GM21717 (cell line): ENCODE data around the gene P3H4.
"Not testable (repeated sequence)": the region's sequence is repeated elsewhere in the genome, so short reads cannot be mapped to it uniquely, and the experiment has no call there.

Experiments
- ATAC-seq: cut with Tn5 transposase; IDR thresholded peaks from one replicate; pipeline ENCODE4 v1.9.1; 2021; ENCODE audit warnings: mild to moderate bottlenecking, moderate library complexity; ENCODE audit not compliant: unreplicated experiment

Gene P3H4, protein sequence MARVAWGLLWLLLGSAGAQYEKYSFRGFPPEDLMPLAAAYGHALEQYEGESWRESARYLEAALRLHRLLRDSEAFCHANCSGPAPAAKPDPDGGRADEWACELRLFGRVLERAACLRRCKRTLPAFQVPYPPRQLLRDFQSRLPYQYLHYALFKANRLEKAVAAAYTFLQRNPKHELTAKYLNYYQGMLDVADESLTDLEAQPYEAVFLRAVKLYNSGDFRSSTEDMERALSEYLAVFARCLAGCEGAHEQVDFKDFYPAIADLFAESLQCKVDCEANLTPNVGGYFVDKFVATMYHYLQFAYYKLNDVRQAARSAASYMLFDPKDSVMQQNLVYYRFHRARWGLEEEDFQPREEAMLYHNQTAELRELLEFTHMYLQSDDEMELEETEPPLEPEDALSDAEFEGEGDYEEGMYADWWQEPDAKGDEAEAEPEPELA

DNA sequence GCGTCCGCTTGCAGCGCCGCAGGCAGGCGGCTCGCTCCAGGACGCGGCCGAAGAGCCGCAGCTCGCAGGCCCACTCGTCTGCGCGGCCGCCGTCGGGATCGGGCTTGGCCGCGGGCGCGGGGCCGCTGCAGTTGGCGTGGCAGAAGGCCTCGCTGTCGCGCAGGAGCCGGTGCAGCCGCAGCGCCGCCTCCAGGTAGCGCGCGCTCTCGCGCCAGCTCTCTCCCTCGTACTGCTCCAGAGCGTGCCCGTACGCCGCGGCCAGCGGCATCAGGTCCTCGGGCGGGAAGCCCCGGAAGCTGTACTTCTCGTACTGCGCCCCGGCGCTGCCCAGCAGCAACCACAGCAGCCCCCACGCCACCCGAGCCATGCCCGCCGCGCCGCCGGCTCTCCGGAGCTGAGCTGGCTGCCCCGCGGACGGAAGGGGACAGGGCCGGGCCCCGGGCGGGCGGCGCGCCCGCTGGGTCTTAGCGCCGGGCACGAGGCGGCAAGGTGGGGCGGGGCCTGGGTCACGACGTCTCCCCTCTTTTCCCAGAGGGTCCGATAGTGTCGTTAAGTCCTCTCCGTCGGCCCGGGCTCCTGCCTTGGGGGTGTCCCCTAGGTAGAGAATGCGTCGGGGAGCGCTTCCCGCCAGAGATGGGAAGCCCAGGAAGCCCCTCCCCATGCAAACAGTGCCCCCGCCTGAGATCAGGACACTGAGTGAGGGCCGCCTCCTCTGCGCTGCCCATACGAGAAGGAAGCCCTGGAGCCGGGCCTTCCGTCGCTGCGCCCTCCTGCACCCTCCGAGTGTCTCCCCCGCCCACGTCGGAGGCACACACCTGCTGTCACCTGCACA, at the start of gene P3H4:
TSS of gene P3H4 (minus strand) at position 401 of the 832 bp plus-strand sequence. CDS start at position 367, 34 bp downstream.
- no peak for ATAC-seq

- ATAC-seq: no peak
These were observed 48.6 kb upstream of the P3H4 start for GRCh38 chr17:41860254-41860931.

- ATAC-seq: not testable (repeated sequence)
These were observed 39.6 kb upstream of the P3H4 start for GRCh38 chr17:41851382-41851781.

- ATAC-seq: no peak
These were observed 37.7 kb upstream of the P3H4 start for GRCh38 chr17:41849251-41849990.

DNA sequence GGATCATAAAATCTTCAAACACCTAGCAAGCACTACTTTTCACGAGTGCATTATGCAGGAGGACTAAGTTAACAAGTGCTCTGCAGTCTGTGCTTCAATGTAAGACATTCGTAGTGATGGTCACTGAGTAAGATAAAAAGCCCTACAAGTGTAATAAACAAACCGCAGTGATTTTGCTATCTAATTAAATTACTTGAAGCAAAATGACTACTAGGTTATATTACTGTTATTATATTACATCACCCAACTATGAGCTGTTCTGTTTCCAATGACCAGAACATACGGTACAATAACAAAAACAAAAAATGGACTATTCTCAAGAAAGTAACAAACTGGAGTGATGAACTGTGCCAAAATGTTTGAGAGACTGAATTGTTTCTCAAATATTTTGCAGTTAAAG, 37.0 kb upstream of the P3H4 start:
- no peak for ATAC-seq

DNA sequence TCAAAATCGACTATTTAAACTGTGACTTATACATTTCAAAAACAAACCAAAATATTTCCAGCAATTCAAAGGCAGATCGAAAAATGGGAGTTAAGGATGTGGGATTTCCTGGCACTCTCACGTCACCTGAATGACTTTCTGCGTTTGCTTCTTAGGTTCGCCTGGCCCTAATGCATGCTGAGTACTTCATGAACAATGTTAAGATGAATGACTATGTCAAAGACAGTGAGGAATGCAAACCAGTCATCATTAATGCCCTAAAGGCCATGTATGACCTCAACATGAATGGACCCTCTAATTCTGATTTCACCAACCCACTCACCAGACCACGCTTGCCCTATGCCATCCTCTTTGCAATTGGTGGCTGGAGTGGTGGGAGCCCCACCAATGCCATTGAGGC, 33.2 kb upstream of the P3H4 start:
- no peak for ATAC-seq

DNA sequence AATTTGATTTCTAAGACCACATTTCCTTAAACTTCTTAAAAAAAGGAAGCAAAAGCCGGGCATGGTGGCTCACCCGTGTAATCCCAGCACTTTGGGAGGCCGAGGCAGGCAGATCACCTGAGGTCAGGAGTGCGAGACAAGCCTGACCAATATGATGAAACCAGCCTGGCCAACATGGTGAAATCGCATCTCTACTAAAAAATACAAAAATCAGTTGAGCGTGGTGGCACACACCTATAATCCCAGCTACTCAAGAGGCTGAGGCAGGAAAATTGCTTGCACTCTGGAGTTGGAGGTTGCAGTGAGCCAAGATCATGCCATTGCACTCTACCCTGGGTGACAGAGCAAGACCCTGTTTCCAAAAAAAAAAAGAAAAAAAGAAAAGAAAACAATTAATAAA, 29.0 kb upstream of the P3H4 start:
- ATAC-seq: not testable (repeated sequence)

DNA sequence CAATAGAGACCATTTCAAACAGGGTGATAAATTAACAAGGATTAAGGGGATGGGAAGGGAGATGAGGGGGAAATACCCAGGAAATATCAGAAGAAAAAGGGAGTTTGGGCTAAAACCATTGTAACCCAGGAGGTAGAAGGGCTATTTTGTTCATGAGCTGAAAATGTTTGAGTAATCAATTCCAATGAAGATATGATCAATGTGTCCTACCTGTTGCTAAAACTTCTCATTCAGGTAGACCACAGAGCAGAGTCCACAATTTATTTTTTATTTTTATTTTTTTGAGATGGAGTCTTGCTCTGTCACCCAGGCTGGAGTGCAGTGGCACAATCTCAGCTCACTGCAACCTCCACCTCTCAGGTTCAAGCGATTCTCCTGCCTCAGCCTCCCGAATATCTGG, 27.7 kb upstream of the P3H4 start:
- ATAC-seq: not testable (repeated sequence)

- no peak for ATAC-seq
These were observed 26.2 kb upstream of the P3H4 start, which contains the start of gene KLHL10 for GRCh38 chr17:41837761-41838538. Gene KLHL10 (plus strand): TSS chr17:41837825. CDS start chr17:41837933, 108 bp downstream.

- ATAC-seq: no peak
These were observed 24.9 kb upstream of the P3H4 start for GRCh38 chr17:41836550-41837196.

- ATAC-seq: no peak
These were observed 24.2 kb upstream of the P3H4 start, which contains the start of gene NT5C3B for GRCh38 chr17:41835800-41836549. Gene NT5C3B (minus strand): TSS chr17:41836232. CDS start chr17:41836193, 39 bp downstream.

DNA sequence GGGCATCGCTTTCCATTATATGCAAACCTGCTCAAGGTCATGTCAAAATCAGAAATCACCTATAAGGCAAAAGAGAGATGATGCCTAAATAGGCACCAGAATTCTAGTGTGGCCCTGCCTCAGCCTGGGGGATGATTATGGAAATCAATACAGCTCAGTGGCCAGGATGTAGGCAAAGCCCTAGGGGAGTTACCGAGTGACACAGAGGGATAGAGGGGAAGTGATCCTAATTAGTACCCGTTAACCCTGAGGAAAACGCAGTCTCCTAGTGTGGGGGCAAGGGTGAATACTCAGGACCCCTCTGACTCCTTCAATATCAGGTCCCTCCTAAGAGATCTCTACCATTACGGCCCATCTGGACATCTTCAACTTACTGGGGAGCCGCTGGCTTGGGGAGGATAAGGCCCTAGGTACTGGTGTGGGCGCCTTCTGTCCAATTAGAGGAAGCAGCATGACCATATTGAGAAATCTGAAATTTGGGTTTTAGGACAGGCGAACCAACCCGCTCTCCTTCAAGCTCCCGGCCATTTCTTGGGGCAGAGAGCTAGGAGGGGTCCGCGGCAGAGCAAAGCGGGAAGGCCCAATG, 23.6 kb upstream of the P3H4 start:
- no peak for ATAC-seq

GRCh38 chr17:41829961-41830360, 18.2 kb upstream of the P3H4 start:
- ATAC-seq: not testable (repeated sequence)

GRCh38 chr17:41825175-41825845, 13.6 kb upstream of the P3H4 start:
- no peak for ATAC-seq

DNA sequence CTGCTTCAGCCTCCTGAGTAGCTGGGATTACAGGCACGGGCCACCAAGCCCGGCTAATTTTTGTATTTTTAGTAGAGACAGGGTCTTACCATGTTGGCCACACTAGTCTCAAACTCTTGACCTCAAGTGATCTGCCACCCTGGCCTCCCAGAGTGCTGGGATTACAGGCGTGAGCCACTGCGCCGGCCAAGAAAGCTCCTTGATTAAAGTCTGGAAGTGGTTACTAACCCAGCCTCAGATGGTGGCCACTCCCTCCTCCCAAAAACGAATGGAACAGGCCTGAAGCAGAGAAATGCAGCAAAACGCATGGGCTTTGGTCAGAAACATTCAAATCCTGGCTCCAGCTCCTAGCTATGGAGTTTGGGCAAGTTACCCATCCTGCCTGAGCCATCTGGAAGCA, 12.3 kb upstream of the P3H4 start:
- no peak for ATAC-seq

GRCh38 chr17:41823580-41823979, 11.8 kb upstream of the P3H4 start:
- ATAC-seq: no peak

DNA sequence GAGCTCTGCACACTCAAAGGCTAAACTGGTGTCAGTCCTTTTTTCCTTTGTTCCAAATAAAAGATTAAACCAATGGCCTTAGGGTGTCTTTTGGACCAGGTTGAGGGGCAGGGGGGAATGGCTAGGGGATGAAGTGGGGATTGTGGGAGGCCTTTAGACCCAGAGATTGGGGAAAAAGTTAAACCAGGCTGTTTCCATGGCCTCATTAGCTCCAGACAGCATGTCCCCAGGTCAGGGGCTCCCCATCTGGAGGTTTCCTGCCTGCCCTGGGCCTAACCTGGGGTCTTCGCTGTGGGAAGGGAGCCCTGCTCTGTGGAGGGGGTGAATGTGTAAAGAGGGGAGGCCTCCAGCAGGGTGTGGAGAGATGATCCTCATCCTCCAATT, 11.4 kb upstream of the P3H4 start:
- ATAC-seq: no peak
